Lung (tissue), 12 donors: Measurements from ENCODE around the gene NPHP1. TPM values are rescaled to one million over a fixed set of nuclear protein-coding genes. Genes with fewer than 3 reads are reported as not detected.
A peak's percentile ranks its signal among the peaks of the same experiment; 100 is the strongest.

Experiments used
- ATAC-seq: fragments of 200-7000 bp; cut with Tn5 transposase; one replicate; pipeline ENCODE4 v1.9.1; 2020; ENCODE audit warnings: moderate number of reproducible peaks; ENCODE audit not compliant: insufficient read depth, low FRiP score
- DNase-seq, 3 donors: peaks; one replicate each; pipeline ENCODE4 v3.0.0-alpha.2; 2013 to 2017
- H3K27ac ChIP-seq, 2 donors: one replicate each; pipeline ENCODE4 v1.5.1; 2013; ENCODE audit warnings: mild to moderate bottlenecking in 2 of 2, moderate library complexity in 2 of 2, control low read depth in 1 of 2, inconsistent platforms in 1 of 2, low read depth in 1 of 2, low read length in 1 of 2
- H3K27me3 ChIP-seq, 3 donors: one replicate each; pipeline ENCODE4 v1.5.1; 2013; ENCODE audit warnings: low read length in 2 of 3; ENCODE audit not compliant: control insufficient read depth in 3 of 3, insufficient read depth in 3 of 3
- H3K36me3 ChIP-seq, 4 donors: one replicate each; pipeline ENCODE4 v1.5.1; 2013; ENCODE audit warnings: low read length in 4 of 4, mild to moderate bottlenecking in 1 of 4, moderate library complexity in 1 of 4; ENCODE audit not compliant: control insufficient read depth in 4 of 4, insufficient read depth in 4 of 4
- H3K4me1 ChIP-seq, 5 donors: one replicate each; pipeline ENCODE4 v1.5.1; 2013; ENCODE audit warnings: low read length in 5 of 5, mild to moderate bottlenecking in 2 of 5, moderate library complexity in 1 of 5; ENCODE audit not compliant: control insufficient read depth in 5 of 5, insufficient read depth in 5 of 5
- H3K4me3 ChIP-seq: one replicate; pipeline ENCODE4 v1.5.1; 2013; ENCODE audit warnings: mild to moderate bottlenecking, control low read depth, moderate library complexity
- H3K9ac ChIP-seq, 2 donors: one replicate each; pipeline ENCODE4 v1.5.1; 2013; ENCODE audit warnings: low read length in 2 of 2, control low read depth in 1 of 2; ENCODE audit not compliant: insufficient read depth in 1 of 2
- H3K9me3 ChIP-seq, 4 donors: one replicate each; pipeline ENCODE4 v1.5.1; 2013; ENCODE audit warnings: low read length in 3 of 4, mild to moderate bottlenecking in 1 of 4, moderate library complexity in 1 of 4; ENCODE audit not compliant: control insufficient read depth in 4 of 4, insufficient read depth in 3 of 4
- CTCF ChIP-seq: IDR thresholded peaks from 2 replicates; pipeline ENCODE4 v1.5.1; 2012; ENCODE audit warnings: mild to moderate bottlenecking; ENCODE audit errors: control extremely low read depth, extremely low read depth
- WGBS, 2 donors: extraction: QIAGEN DNeasy Blood & Tissue Kit; methylation state at CpG; one replicate each; pipeline ENCODE4 v1.1.7; 2013; 5-methylcytosine and 5-hydroxymethylcytosine counted together
- polyA plus RNA-seq, 2 donors: library from polyadenylated mRNA; stranded (reverse); fragments of 200-250 nt; gene quantifications; one replicate each; pipeline ENCODE4 v1.2.1, GENCODE V29; 2013
- total RNA-seq, 2 donors: library from RNA; depleted of rRNA in 1 of 2; stranded (reverse); fragments of >200 nt in 1 of 2; gene quantifications; one replicate each; pipeline ENCODE4 v1.2.1, GENCODE V29; 2014 to 2021
- donor health status: control.
- donor health status: control.
- donor health status: Bipolar disorder and iron deficiency.
- donor health status: healthy.
- donor health status: DM: yes; HTN: yes; CAD: no.

NPHP1 gene
- total and polyA plus RNA-seq, 4 donors = 6.0 to 17.1 (median 11.7) TPM

GRCh38 chr2:110153416-110153815 lies 51.4 kb downstream of the NPHP1 start:
- H3K4me1 ChIP-seq = peaks cover 0 to 8% (median 0%) of the 10 kb centered on the region in 5 donors
- no peak for ATAC-seq
- 64 to 79% methylated on average over 2 of the region's 2 CpGs for WGBS, 2 donors
- H3K36me3 ChIP-seq = no peaks in the 10 kb centered on the region
- H3K27me3 ChIP-seq = no peaks in the 10 kb centered on the region
- H3K27ac ChIP-seq = no peak overlapping the region
- no peak for TF ChIP-seq CTCF
- no peak overlapping the region for H3K9ac ChIP-seq
- H3K4me3 ChIP-seq = no peak overlapping the region
- DNase-seq = no peak
- peaks cover 0 to 3% (median 0%) of the 10 kb centered on the region in 4 donors for H3K9me3 ChIP-seq

GRCh38 chr2:110152943-110153342 lies 51.9 kb downstream of the NPHP1 start:
- no peak overlapping the region for H3K4me3 ChIP-seq
- peaks cover 0 to 2% (median 0%) of the 10 kb centered on the region in 4 donors for H3K36me3 ChIP-seq
- H3K9ac ChIP-seq = no peak overlapping the region
- H3K27me3 ChIP-seq = no peaks in the 10 kb centered on the region
- peaks cover 0 to 8% (median 0%) of the 10 kb centered on the region in 5 donors for H3K4me1 ChIP-seq
- 51 to 52% methylated on average over 3 of the region's 3 CpGs for WGBS, 2 donors
- DNase-seq = no peak
- peaks cover 0 to 5% (median 0%) of the 10 kb centered on the region in 4 donors for H3K9me3 ChIP-seq
- no peak for ATAC-seq
- no peak for TF ChIP-seq CTCF
- H3K27ac ChIP-seq = no peak overlapping the region

GRCh38 chr2:110149330-110150220 lies 55.2 kb downstream of the NPHP1 start:
- peak overlapping the region in 1 of 2 donors; percentile 60 for H3K27ac ChIP-seq
- peak; percentile 50 for ATAC-seq
- H3K9me3 ChIP-seq = peaks cover 0 to 3% (median 0%) of the 10 kb centered on the region in 4 donors
- 77 to 82% methylated on average over 6 of the region's 6 CpGs for whole genome bisulfite sequencing, 2 donors
- H3K27me3 ChIP-seq = no peaks in the 10 kb centered on the region
- H3K4me1 ChIP-seq = peaks cover 0 to 8% (median 0%) of the 10 kb centered on the region in 5 donors
- peaks cover 0 to 2% (median 0%) of the 10 kb centered on the region in 4 donors for H3K36me3 ChIP-seq
- DNase-seq = no peak
- TF ChIP-seq CTCF = no peak
- H3K4me3 ChIP-seq = no peak overlapping the region
- no peak overlapping the region for H3K9ac ChIP-seq
